ENCODE measurements around the gene CHPF2. TPM values are rescaled to one million over a fixed set of nuclear protein-coding genes. Genes with fewer than 3 reads are reported as not detected.
A peak's percentile ranks its signal among the peaks of the same experiment; 100 is the strongest.

The CHPF2 gene
- total and polyA plus RNA-seq, 2 of the 13 experiments (the other 11 are each of a cell fraction or from before 2014, with no cell fraction given) = 15.4 to 21.5 TPM

- no peak for TF ChIP-seq SP1 (IDR thresholded peaks at IDR 0.05)
- peak; percentile 94 for TF ChIP-seq SP1 (CRISPR knock-in tag; IDR thresholded peaks at IDR 0.05)
- peak; percentile 62 to 63; a peak in 3 of 4 replicates for TF ChIP-seq HMGXB4 (CRISPR knock-in tag; IDR thresholded peaks at IDR 0.05; ENCODE audit: borderline replicate concordance in 1 of 2, low read depth in 1 of 2)
- 0 out of 2 replicates have a peak, but pooled peaks have one; percentile 38 for TF ChIP-seq HBP1 (CRISPR knock-in tag; IDR thresholded peaks at IDR 0.05; ENCODE audit: low read depth)
- no peak for TF ChIP-seq ZFYVE20 (CRISPR knock-in tag; IDR thresholded peaks at IDR 0.05; ENCODE audit: borderline replicate concordance, low read depth)
- 0 out of 2 replicates have a peak, but pooled peaks have one; percentile 12 for TF ChIP-seq CCDC6 (CRISPR knock-in tag; IDR thresholded peaks at IDR 0.05)
- peak; percentile 85 for TF ChIP-seq PHF21A (CRISPR knock-in tag; IDR thresholded peaks at IDR 0.05)
- TF ChIP-seq ZNF530 (CRISPR knock-in tag; IDR thresholded peaks at IDR 0.05; ENCODE audit: low read depth) = no peak
- TF ChIP-seq ZNF136 (CRISPR knock-in tag; IDR thresholded peaks at IDR 0.05; ENCODE audit: low read depth) = 0 out of 2 replicates have a peak, but pooled peaks have one; percentile 47
- TF ChIP-seq TBX3 (IDR thresholded peaks at IDR 0.05; ENCODE audit: borderline replicate concordance) = no peak
- TF ChIP-seq PTBP1 (IDR thresholded peaks at IDR 0.05; ENCODE audit: low read depth, low read length, poor library complexity, severe bottlenecking) = peak; percentile 29
- peak; percentile 43; the same call in 1 of the 2 replicates for TF ChIP-seq ZNF775 (CRISPR knock-in tag; IDR thresholded peaks at IDR 0.05; ENCODE audit: borderline replicate concordance)
- TF ChIP-seq FOXC1 (CRISPR knock-in tag; IDR thresholded peaks at IDR 0.05; ENCODE audit: borderline replicate concordance) = 0 out of 2 replicates have a peak, but pooled peaks have one; percentile 67
- TF ChIP-seq SOX13 (IDR thresholded peaks at IDR 0.05) = 0 out of 2 replicates have a peak, but pooled peaks have one; percentile 37
- TF ChIP-seq SOX13 (CRISPR knock-in tag; conservative IDR thresholded peaks at IDR 0.05 in 1 of 2, IDR thresholded peaks at IDR 0.05 in 1 of 2) = no peak; a peak in 1 of 4 replicates
- TF ChIP-seq HDAC2 (CRISPR knock-in tag; IDR thresholded peaks at IDR 0.05) = peak; percentile 79
- no peak for TF ChIP-seq ZNF703 (CRISPR knock-in tag; IDR thresholded peaks at IDR 0.05; ENCODE audit: borderline replicate concordance)
- no peak for TF ChIP-seq USF2 (IDR thresholded peaks at IDR 0.05; ENCODE audit: low read depth, low read length)
- TF ChIP-seq USF2 (CRISPR knock-in tag; IDR thresholded peaks at IDR 0.05; ENCODE audit: borderline replicate concordance) = no peak
- TF ChIP-seq POLR2AphosphoS5 (IDR thresholded peaks at IDR 0.05; ENCODE audit: low read depth, low read length) = peak; percentile 88
- TF ChIP-seq NFYC (CRISPR knock-in tag; IDR thresholded peaks at IDR 0.05) = peak; percentile 87
- no peak for TF ChIP-seq ZNF317 (CRISPR knock-in tag; IDR thresholded peaks at IDR 0.05)
- TF ChIP-seq THAP11 (CRISPR knock-in tag; IDR thresholded peaks at IDR 0.05) = peak; percentile 98
- peak; percentile 55 for TF ChIP-seq HOXA5 (CRISPR knock-in tag; IDR thresholded peaks at IDR 0.05)
- no peak for TF ChIP-seq ZFP37 (CRISPR knock-in tag; IDR thresholded peaks at IDR 0.05; ENCODE audit: borderline replicate concordance)
Observed at GRCh38 chr7:151226875-151227782, 5.2 kb upstream of the CHPF2 start, which contains the start of gene ABCF2 (continued).

All from HepG2 (cell line).